RWPE2 (cell line): ENCODE measurements around the gene RNF220.

Source experiments
- ATAC-seq: fragments of 200-7000 bp; cut with Tn5 transposase; 3 replicates; pipeline ENCODE4 v1.9.1; 2021; ENCODE audit warnings: low read depth
- DNase-seq: peaks from one replicate; pipeline ENCODE4 v3.0.0-alpha.2; 2020; ENCODE audit warnings: low spot score
- H3K27ac ChIP-seq: fragments of 450-650 bp; 2 replicates; pipeline ENCODE4 v1.5.1; 2017; ENCODE audit warnings: mild to moderate bottlenecking; ENCODE audit not compliant: poor library complexity, severe bottlenecking
- H3K27me3 ChIP-seq: fragments of 250-450 bp; sonication (Bioruptor Pico); 2 replicates; pipeline ENCODE4 v1.5.1; 2021; ENCODE audit warnings: mild to moderate bottlenecking, moderate library complexity; ENCODE audit not compliant: insufficient read depth, poor library complexity, severe bottlenecking
- H3K36me3 ChIP-seq: fragments of 250-450 bp; sonication (Bioruptor Pico); 2 replicates; pipeline ENCODE4 v1.5.1; 2020; ENCODE audit warnings: low read depth, mild to moderate bottlenecking, moderate library complexity
- H3K4me1 ChIP-seq: fragments of 250-450 bp; sonication (Bioruptor Pico); 2 replicates; pipeline ENCODE4 v1.5.1; 2021; ENCODE audit warnings: mild to moderate bottlenecking, moderate library complexity; ENCODE audit not compliant: insufficient read depth, poor library complexity, severe bottlenecking
- H3K4me3 ChIP-seq: fragments of 250-450 bp; sonication (Bioruptor Pico); 2 replicates; pipeline ENCODE4 v1.5.1; 2021; ENCODE audit warnings: mild to moderate bottlenecking, moderate library complexity; ENCODE audit not compliant: severe bottlenecking
- H3K9me3 ChIP-seq: fragments of 250-450 bp; sonication (Bioruptor Pico); 2 replicates; pipeline ENCODE4 v1.5.1; 2021; ENCODE audit warnings: mild to moderate bottlenecking, moderate library complexity; ENCODE audit not compliant: severe bottlenecking
- CTCF ChIP-seq: fragments of 450-650 bp; IDR thresholded peaks from one replicate; pipeline ENCODE4 v1.5.1; 2017; ENCODE audit warnings: mild to moderate bottlenecking, moderate library complexity; ENCODE audit not compliant: poor library complexity, severe bottlenecking

Gene RNF220

DNA sequence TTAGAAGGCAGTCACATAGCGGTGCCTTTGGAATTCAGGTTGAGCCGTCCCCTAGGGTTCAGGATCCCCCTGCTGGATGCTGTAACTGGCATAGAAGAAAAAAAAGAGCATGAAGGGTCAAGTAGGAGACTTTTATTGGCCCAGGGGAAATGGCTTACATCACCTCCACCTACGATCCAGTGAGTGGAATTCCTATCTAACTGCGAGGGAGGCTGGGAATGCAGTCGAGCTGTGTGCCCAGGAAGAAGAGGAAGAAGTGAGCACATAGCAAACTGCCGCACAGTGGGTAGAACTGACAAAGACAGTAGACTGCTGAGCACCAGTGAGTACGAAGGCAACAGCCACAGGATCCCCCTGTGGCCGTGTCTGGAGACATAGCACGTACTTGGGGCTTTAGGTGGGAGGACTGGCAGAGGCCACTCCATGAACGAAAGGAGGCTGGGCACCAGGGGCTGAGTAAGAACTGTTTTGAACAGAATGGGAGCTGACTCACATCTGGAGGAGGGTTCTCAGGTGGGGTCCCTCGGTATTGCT is 79.2 kb downstream of the RNF220 start:
- no peak for TF ChIP-seq CTCF
- no peak for DNase-seq
- no peak for ATAC-seq
- H3K9me3 ChIP-seq, result no peaks in the 10 kb centered on the region
- no peak overlapping the region for H3K4me3 ChIP-seq
- H3K4me1 ChIP-seq, result peaks cover 12% of the 10 kb centered on the region
- H3K36me3 ChIP-seq, result no peaks in the 10 kb centered on the region
- no peak overlapping the region for H3K27ac ChIP-seq
- no peaks in the 10 kb centered on the region for H3K27me3 ChIP-seq

DNA sequence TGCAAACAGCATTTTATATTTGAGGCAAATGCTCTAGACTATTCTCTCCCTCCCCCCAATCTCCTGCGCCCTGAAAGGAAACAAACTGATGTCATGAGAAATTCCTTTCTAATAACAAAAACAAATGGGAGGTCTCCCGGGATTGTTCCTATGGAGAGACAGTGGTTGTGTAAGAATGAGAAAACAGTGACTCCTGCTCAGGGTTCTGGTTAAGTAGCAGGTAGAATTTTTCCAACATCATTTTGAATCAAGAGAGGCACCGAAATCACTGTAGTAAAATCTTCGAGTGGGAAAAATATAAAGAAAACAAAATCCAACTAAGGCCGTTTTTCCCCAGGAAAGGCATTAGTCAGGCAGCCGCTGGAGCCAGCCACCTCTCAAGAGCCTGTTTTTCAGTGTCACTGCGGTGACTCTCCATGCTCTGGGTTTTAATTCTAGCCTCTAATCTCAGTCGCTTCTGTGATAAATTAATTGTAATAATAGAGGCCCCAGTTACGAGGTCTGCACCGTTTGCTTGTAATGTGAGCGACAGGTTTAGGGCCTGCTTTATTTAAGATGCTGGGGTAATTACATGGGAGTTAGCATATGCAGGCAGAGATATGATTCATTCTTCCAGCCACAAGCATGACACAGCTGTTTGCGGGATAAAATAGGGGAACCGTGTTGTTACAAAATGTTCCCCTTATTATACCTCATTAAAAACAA is 80.3 kb downstream of the RNF220 start:
- H3K27me3 ChIP-seq, result no peaks in the 10 kb centered on the region
- H3K9me3 ChIP-seq, result no peaks in the 10 kb centered on the region
- H3K4me1 ChIP-seq, result peaks cover 12% of the 10 kb centered on the region
- ATAC-seq, result peak; percentile 85
- H3K36me3 ChIP-seq, result no peaks in the 10 kb centered on the region
- TF ChIP-seq CTCF, result no peak
- no peak for DNase-seq
- no peak overlapping the region for H3K4me3 ChIP-seq
- H3K27ac ChIP-seq, result no peak overlapping the region

GRCh38 chr1:44485934-44486460 is 80.9 kb downstream of the RNF220 start:
- ATAC-seq, result no peak
- no peak for DNase-seq
- Histone ChIP-seq H3K36me3 (no peaks in the 10 kb centered on the region), H3K27me3 (no peaks in the 10 kb centered on the region), H3K27ac (no peak overlapping the region), H3K4me1 (peaks cover 12% of the 10 kb centered on the region), H3K9me3 (no peaks in the 10 kb centered on the region), H3K4me3 (no peak overlapping the region)
- no peak for TF ChIP-seq CTCF

DNA sequence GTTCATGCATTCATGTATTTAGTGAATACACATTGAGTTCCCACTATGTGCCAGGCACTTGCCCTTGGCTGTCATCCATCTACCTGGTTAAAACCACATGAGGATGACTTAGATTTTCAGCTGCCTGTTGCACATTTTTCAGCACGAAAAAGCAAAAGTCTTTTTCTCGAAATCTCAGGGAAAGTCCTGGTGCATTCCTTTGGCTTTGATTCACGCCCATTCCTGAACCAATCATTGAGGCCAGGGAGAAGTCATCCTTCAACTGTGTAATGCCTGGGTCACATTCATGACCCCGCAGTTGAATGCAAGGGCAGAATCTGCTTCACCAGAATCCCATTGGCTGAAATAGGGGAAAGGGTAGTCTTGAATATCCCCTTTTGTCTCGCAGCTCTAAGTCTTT is 84.4 kb downstream of the RNF220 start:
- no peak overlapping the region for H3K4me3 ChIP-seq
- H3K4me1 ChIP-seq, result peaks cover 12% of the 10 kb centered on the region
- H3K27ac ChIP-seq, result no peak overlapping the region
- DNase-seq (no peak), ATAC-seq (no peak)
- H3K36me3 ChIP-seq, result no peaks in the 10 kb centered on the region
- TF ChIP-seq CTCF, result no peak
- H3K9me3 ChIP-seq, result no peaks in the 10 kb centered on the region
- H3K27me3 ChIP-seq, result no peaks in the 10 kb centered on the region

DNA sequence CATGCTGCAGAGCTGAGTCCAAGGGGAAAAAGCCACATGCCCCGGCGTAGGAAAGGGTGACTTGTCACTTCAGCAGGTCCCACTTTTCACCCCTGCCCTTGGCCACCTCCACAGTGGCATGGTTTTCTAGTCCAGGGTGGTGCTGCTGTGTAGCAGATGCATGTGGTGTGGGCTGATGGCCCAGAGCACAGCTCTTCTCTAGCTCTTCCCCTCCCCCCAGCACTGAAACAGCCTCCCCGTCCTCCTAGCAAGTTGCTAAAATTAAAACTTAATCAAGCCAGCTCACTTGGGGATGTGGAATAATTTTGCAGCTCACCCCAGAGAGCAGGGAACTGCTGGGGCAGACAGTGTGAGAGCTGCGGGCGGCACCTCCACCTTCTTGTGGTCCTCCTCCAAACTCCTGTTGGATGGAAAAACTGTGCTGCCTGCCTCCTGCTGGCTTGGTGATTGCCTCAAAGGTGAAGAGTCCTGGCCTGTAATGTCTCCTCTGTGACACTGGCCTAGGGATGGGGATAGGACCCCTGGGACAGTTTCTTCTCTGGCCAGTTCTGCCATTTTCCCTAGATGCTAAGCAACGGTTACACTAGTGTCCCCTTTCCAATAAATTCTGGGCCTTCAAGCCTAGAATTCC is 91.6 kb downstream of the RNF220 start:
- no peak overlapping the region for H3K4me3 ChIP-seq
- H3K36me3 ChIP-seq, result no peaks in the 10 kb centered on the region
- TF ChIP-seq CTCF, result no peak
- ATAC-seq, result no peak
- DNase-seq, result no peak
- no peak overlapping the region for H3K27ac ChIP-seq
- H3K9me3 ChIP-seq, result no peaks in the 10 kb centered on the region
- H3K4me1 ChIP-seq, result no peaks in the 10 kb centered on the region
- H3K27me3 ChIP-seq, result no peaks in the 10 kb centered on the region
